Uterus (tissue), 4 donors: ENCODE results near the gene CLUH. TPM values are rescaled to one million over a fixed set of nuclear protein-coding genes. Genes with fewer than 3 reads are reported as not detected.
A peak's percentile ranks its signal among the peaks of the same experiment; 100 is the strongest.

Source experiments
- DNase-seq, 2 donors: peaks; one replicate each; pipeline ENCODE4 v3.0.0-alpha.2; 2019 to 2020
- H3K27ac ChIP-seq, 2 donors: fragments of 200-600 bp; sonication (generic); 1 replicate in 1 of 2; 2 replicates in 1 of 2; pipeline ENCODE4 v1.5.1; 2016 to 2018
- H3K27me3 ChIP-seq, 2 donors: fragments of 200-600 bp; sonication (generic); one replicate each; pipeline ENCODE4 v1.5.1; 2018 to 2019; ENCODE audit warnings: control low read depth in 1 of 2
- H3K36me3 ChIP-seq, 2 donors: fragments of 200-600 bp; sonication (generic); one replicate each; pipeline ENCODE4 v1.5.1; 2019; ENCODE audit warnings: control low read depth in 1 of 2
- H3K4me1 ChIP-seq, 2 donors: fragments of 200-600 bp; sonication (generic); one replicate each; pipeline ENCODE4 v1.5.1; 2018 to 2019; ENCODE audit warnings: control low read depth in 1 of 2
- H3K4me3 ChIP-seq, 2 donors: fragments of 200-600 bp; sonication (generic); 1 replicate in 1 of 2; 2 replicates in 1 of 2; pipeline ENCODE4 v1.5.1; 2018 to 2019; ENCODE audit warnings: mild to moderate bottlenecking in 1 of 2
- H3K9me3 ChIP-seq, 2 donors: fragments of 200-600 bp; sonication (generic); one replicate each; pipeline ENCODE4 v1.5.1; 2019; ENCODE audit warnings: control low read depth in 1 of 2
- CTCF ChIP-seq, 4 experiments: fragments of 200-600 bp in 2 of 4; fragments of 450-650 bp in 2 of 4; sonication (generic) in 2 of 4; IDR thresholded peaks; one replicate each; pipeline ENCODE4 v1.5.1; 2016 to 2019; ENCODE audit warnings: antibody characterized with exemption in 4 of 4, mild to moderate bottlenecking in 2 of 4, moderate library complexity in 1 of 4
- POLR2A ChIP-seq, 2 donors: fragments of 450-650 bp; IDR thresholded peaks; one replicate each; pipeline ENCODE4 v1.6.1; 2016; ENCODE audit warnings: antibody characterized with exemption in 2 of 2, mild to moderate bottlenecking in 1 of 2, moderate library complexity in 1 of 2
- intact Hi-C: fragments of 100-400 bp; cut with DNase I; formaldehyde crosslinking; loops from one replicate; pipeline ENCODE4 v1.15.1; 2023; ENCODE audit warnings: low total_unique reads
- total RNA-seq, 4 donors: library from RNA; depleted of rRNA in 3 of 4; stranded (reverse); fragments of >200 nt in 3 of 4; gene quantifications; one replicate each; pipeline versions ENCODE4 v1.1.0 to v1.2.4, GENCODE V29; 2014 to 2023
- donor health status: DM: yes; HTN: yes; CAD: no.

Gene CLUH
- total RNA-seq, 4 donors from 2014 or later: 9.2 to 40.3 (median 20.1) TPM

GRCh38 chr17:2710803-2711607, 559 bp downstream of the CLUH start:
- intact Hi-C loops: no loop called here
- peak overlapping the region; percentile 24 to 50 for H3K27ac ChIP-seq
- DNase-seq: no peak

GRCh38 chr17:2710071-2710802, 1.3 kb downstream of the CLUH start:
- Histone ChIP-seq H3K36me3 (no peaks in the 10 kb centered on the region), H3K4me3 (peak overlapping the region; percentile 57 to 80), H3K27ac (peak overlapping the region in 1 of 2 donors; percentile 24), H3K9me3 (no peaks in the 10 kb centered on the region), H3K4me1 (peaks cover 0 to 25% of the 10 kb centered on the region in 2 donors), H3K27me3 (no peaks in the 10 kb centered on the region)
- no peak for DNase-seq
- intact Hi-C loops: no loop called here
- no peak for TF ChIP-seq CTCF (IDR thresholded peaks at IDR 0.05)
- TF ChIP-seq POLR2A (IDR thresholded peaks at IDR 0.05): no peak

More at GRCh38 chr17:2710803-2711607, 559 bp downstream of the CLUH start:
- Histone ChIP-seq H3K27me3 (no peaks in the 10 kb centered on the region), H3K4me1 (peaks cover 0 to 25% of the 10 kb centered on the region in 2 donors), H3K4me3 (peak overlapping the region; percentile 57 to 80), H3K9me3 (no peaks in the 10 kb centered on the region), H3K36me3 (no peaks in the 10 kb centered on the region)
- no peak for TF ChIP-seq CTCF (IDR thresholded peaks at IDR 0.05)

GRCh38 chr17:2709183-2709661, 2.3 kb downstream of the CLUH start:
- intact Hi-C loops: loop anchor here (10.0 kb wide), 1 partner anchor 114 kb away; the partner anchor contains the start of gene PAFAH1B1
- Histone ChIP-seq H3K27ac (no peak overlapping the region), H3K27me3 (no peaks in the 10 kb centered on the region), H3K4me3 (no peak overlapping the region), H3K4me1 (peaks cover 0 to 25% of the 10 kb centered on the region in 2 donors), H3K36me3 (no peaks in the 10 kb centered on the region), H3K9me3 (no peaks in the 10 kb centered on the region)
- DNase-seq: no peak
- no peak for TF ChIP-seq POLR2A (IDR thresholded peaks at IDR 0.05)
- TF ChIP-seq CTCF (IDR thresholded peaks at IDR 0.05): no peak

DNA sequence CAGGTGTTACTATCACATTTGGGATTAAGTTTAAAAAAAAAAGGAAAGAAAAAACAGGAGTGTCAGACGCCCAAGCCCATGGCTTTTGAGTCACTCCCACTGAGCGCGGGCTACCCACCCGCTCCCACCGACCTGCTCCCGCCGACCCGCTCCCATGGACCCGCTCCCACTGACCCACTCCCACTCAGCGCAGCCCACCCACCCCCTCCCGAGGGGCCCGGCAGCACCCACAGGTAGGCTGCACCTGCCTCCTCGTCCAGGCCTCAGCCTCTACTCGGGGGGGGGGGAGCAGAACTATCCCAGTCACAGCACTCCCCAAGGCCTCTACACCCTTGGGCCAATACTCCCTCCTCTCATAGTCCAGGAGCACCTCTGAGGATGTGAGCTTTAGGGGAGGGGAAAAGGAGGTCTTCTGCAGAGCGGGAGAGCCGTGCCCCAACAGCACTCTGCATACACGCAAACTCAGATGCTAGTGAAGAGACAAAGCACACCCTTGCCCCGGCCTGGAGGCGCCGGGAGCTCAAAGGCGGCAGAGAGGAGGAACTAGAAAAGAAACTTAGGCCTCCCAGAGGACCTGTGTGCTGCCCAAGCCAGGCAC, 2.9 kb downstream of the CLUH start:
- no peak overlapping the region for H3K4me3 ChIP-seq
- TF ChIP-seq POLR2A (IDR thresholded peaks at IDR 0.05): no peak
- no peak for TF ChIP-seq CTCF (IDR thresholded peaks at IDR 0.05)
- intact Hi-C loops: loop anchor here (10.0 kb wide), 1 partner anchor 114 kb away; the partner anchor contains the start of gene PAFAH1B1
- no peaks in the 10 kb centered on the region for H3K9me3 ChIP-seq
- peaks cover 0 to 25% of the 10 kb centered on the region in 2 donors for H3K4me1 ChIP-seq
- DNase-seq: no peak
- no peaks in the 10 kb centered on the region for H3K36me3 ChIP-seq
- no peak overlapping the region for H3K27ac ChIP-seq
- H3K27me3 ChIP-seq: no peaks in the 10 kb centered on the region
